Nephron progenitor cell (in vitro differentiated cells): ENCODE results near the gene LIPC.

ENCODE experiments used
- DNase-seq: peaks from one replicate; pipeline ENCODE4 v3.0.0; 2021
- H3K27ac Mint-ChIP-seq: 2 replicates; pipeline ENCODE4 v1.8.0; 2021; ENCODE audit warnings: mild to moderate bottlenecking, moderate library complexity, mixed read lengths
- H3K27me3 Mint-ChIP-seq: 2 replicates; pipeline ENCODE4 v1.8.0; 2021; ENCODE audit warnings: mild to moderate bottlenecking, low read depth, mixed read lengths; ENCODE audit not compliant: poor library complexity
- H3K36me3 Mint-ChIP-seq: 2 replicates; pipeline ENCODE4 v1.8.0; 2021; ENCODE audit warnings: low read depth, mixed read lengths
- H3K4me1 Mint-ChIP-seq: 2 replicates; pipeline ENCODE4 v1.8.0; 2021; ENCODE audit warnings: mixed read lengths
- H3K4me3 Mint-ChIP-seq: 2 replicates; pipeline ENCODE4 v1.8.0; 2021; ENCODE audit warnings: mild to moderate bottlenecking, moderate library complexity, mixed read lengths
- H3K9me3 Mint-ChIP-seq: 2 replicates; pipeline ENCODE4 v1.8.0; 2021; ENCODE audit warnings: mild to moderate bottlenecking, moderate library complexity, mixed read lengths
- CTCF ChIP-seq: fragments of 200-600 bp; sonication (generic); IDR thresholded peaks from 2 replicates; pipeline ENCODE4 v1.5.0; 2021; ENCODE audit warnings: antibody characterized with exemption

LIPC gene

GRCh38 chr15:58430224-58430787 lies 1.5 kb upstream of the LIPC start:
- no peak for DNase-seq
- Mint-ChIP-seq H3K9me3 (no peaks in the 10 kb centered on the region), H3K4me1 (peaks cover 60% of the 10 kb centered on the region), H3K4me3 (no peak overlapping the region), H3K36me3 (no peaks in the 10 kb centered on the region), H3K27me3 (peaks cover 3% of the 10 kb centered on the region), H3K27ac (peak overlapping the region; percentile 88)
- TF ChIP-seq CTCF: no peak

GRCh38 chr15:58432401-58432800 lies 610 bp downstream of the LIPC start:
- no peak for DNase-seq
- H3K4me3 Mint-ChIP-seq: peak overlapping the region; percentile 3
- H3K4me1 Mint-ChIP-seq: peaks cover 53% of the 10 kb centered on the region
- H3K27me3 Mint-ChIP-seq: peaks cover 3% of the 10 kb centered on the region
- no peaks in the 10 kb centered on the region for H3K9me3 Mint-ChIP-seq
- H3K27ac Mint-ChIP-seq: no peak overlapping the region
- TF ChIP-seq CTCF: no peak
- H3K36me3 Mint-ChIP-seq: no peaks in the 10 kb centered on the region

GRCh38 chr15:58433597-58434333 lies 2.0 kb downstream of the LIPC start:
- Mint-ChIP-seq H3K27ac (peak overlapping the region; percentile 12), H3K9me3 (no peaks in the 10 kb centered on the region), H3K36me3 (no peaks in the 10 kb centered on the region), H3K4me1 (peaks cover 50% of the 10 kb centered on the region), H3K27me3 (no peaks in the 10 kb centered on the region), H3K4me3 (peak overlapping the region; percentile 14)
- no peak for DNase-seq
- TF ChIP-seq CTCF: no peak

GRCh38 chr15:58434334-58434875 lies 2.6 kb downstream of the LIPC start:
- no peaks in the 10 kb centered on the region for H3K36me3 Mint-ChIP-seq
- no peaks in the 10 kb centered on the region for H3K27me3 Mint-ChIP-seq
- no peak for TF ChIP-seq CTCF
- H3K9me3 Mint-ChIP-seq: no peaks in the 10 kb centered on the region
- no peak overlapping the region for H3K27ac Mint-ChIP-seq
- peaks cover 55% of the 10 kb centered on the region for H3K4me1 Mint-ChIP-seq
- no peak overlapping the region for H3K4me3 Mint-ChIP-seq
- no peak for DNase-seq

GRCh38 chr15:58436552-58436951 lies 4.8 kb downstream of the LIPC start:
- no peaks in the 10 kb centered on the region for H3K36me3 Mint-ChIP-seq
- H3K4me1 Mint-ChIP-seq: peaks cover 57% of the 10 kb centered on the region
- H3K27me3 Mint-ChIP-seq: no peaks in the 10 kb centered on the region
- DNase-seq: no peak
- H3K9me3 Mint-ChIP-seq: no peaks in the 10 kb centered on the region
- H3K4me3 Mint-ChIP-seq: no peak overlapping the region
- no peak for TF ChIP-seq CTCF
- no peak overlapping the region for H3K27ac Mint-ChIP-seq
